Common myeloid progenitor, CD34-positive (primary cell): Measurements from ENCODE around the gene IQCN.

ENCODE experiments used
- CTCF ChIA-PET: fragments of 350-600 bp; sonication (Branson Sonifier 250); formaldehyde crosslinking; loops from one replicate; lab custom pipeline; 2021; ENCODE audit warnings: antibody characterized with exemption; lab: Charles Lee
- POLR2A ChIA-PET: fragments of 350-600 bp; sonication (Branson Sonifier 250); formaldehyde crosslinking; loops from one replicate; lab custom pipeline; 2021; ENCODE audit warnings: antibody characterized with exemption; lab: Charles Lee
- DNase-seq, 3 donors: peaks; one replicate each; pipeline versions ENCODE4 v3.0.0 to v3.0.0-alpha.2; 2013
- H3K27ac ChIP-seq, 2 experiments: 1 replicate in 1 of 2; 2 replicates in 1 of 2; pipeline ENCODE4 v1.7.0; 2013; ENCODE audit warnings: inconsistent platforms in 2 of 2, low read length in 2 of 2, mild to moderate bottlenecking in 2 of 2, low read depth in 1 of 2, moderate library complexity in 1 of 2; ENCODE audit not compliant: severe bottlenecking in 2 of 2, insufficient read depth in 1 of 2, poor library complexity in 1 of 2
- H3K27me3 ChIP-seq, 5 experiments: replicated peaks in 2 of 5; 1 replicate in 3 of 5; 2 replicates in 2 of 5; pipeline versions ENCODE4 v1.6.1 to v1.7.0; 2013; ENCODE audit warnings: low read length in 4 of 5, mild to moderate bottlenecking in 2 of 5, moderate library complexity in 2 of 5, inconsistent platforms in 1 of 5; ENCODE audit not compliant: insufficient read depth in 5 of 5, control insufficient read depth in 4 of 5
- H3K36me3 ChIP-seq, 4 experiments: 1 replicate in 2 of 4; 2 replicates in 2 of 4; pipeline versions ENCODE4 v1.6.1 to v1.7.0; 2013; ENCODE audit warnings: low read length in 3 of 4, control low read depth in 1 of 4, mild to moderate bottlenecking in 1 of 4; ENCODE audit not compliant: control insufficient read depth in 4 of 4, insufficient read depth in 4 of 4
- H3K4me1 ChIP-seq, 4 experiments: 1 replicate in 3 of 4; 2 replicates in 1 of 4; pipeline versions ENCODE4 v1.6.1 to v1.7.1; 2013; ENCODE audit warnings: low read length in 3 of 4, mild to moderate bottlenecking in 3 of 4, control low read depth in 1 of 4, inconsistent platforms in 1 of 4, moderate library complexity in 1 of 4; ENCODE audit not compliant: control insufficient read depth in 4 of 4, insufficient read depth in 4 of 4; ENCODE audit errors: control extremely low read depth in 1 of 4
- H3K4me3 ChIP-seq, 7 experiments: 1 replicate in 4 of 7; 2 replicates in 3 of 7; pipeline versions ENCODE4 v1.5.1 to v1.7.0; 2013; ENCODE audit warnings: mild to moderate bottlenecking in 7 of 7, low read length in 6 of 7, moderate library complexity in 6 of 7, inconsistent platforms in 2 of 7, low read depth in 2 of 7, control low read depth in 1 of 7; ENCODE audit not compliant: insufficient read depth in 4 of 7, control insufficient read depth in 1 of 7; ENCODE audit errors: extremely low read depth in 1 of 7
- H3K9me3 ChIP-seq, 5 experiments: 1 replicate in 4 of 5; 2 replicates in 1 of 5; pipeline versions ENCODE4 v1.6.1 to v1.7.1; 2013; ENCODE audit warnings: low read length in 4 of 5, mild to moderate bottlenecking in 2 of 5, inconsistent platforms in 1 of 5, low read depth in 1 of 5, moderate library complexity in 1 of 5; ENCODE audit not compliant: control insufficient read depth in 4 of 5, insufficient read depth in 2 of 5; ENCODE audit errors: control extremely low read depth in 1 of 5
- WGBS: methylation state at CpG from one replicate; pipeline ENCODE4 v1.1.5; 2013; ENCODE audit not compliant: insufficient coverage; 5-methylcytosine and 5-hydroxymethylcytosine counted together

IQCN gene

GRCh38 chr19:18310118-18310909 is 36.1 kb upstream of the IQCN start:
- DNase-seq, result no peak
- Histone ChIP-seq H3K27me3 (no peaks in the 10 kb centered on the region), H3K4me1 (peaks cover 0 to 22% (median 12%) of the 10 kb centered on the region in 4 experiments), H3K4me3 (no peak overlapping the region), H3K27ac (no peak overlapping the region), H3K36me3 (peaks cover 3 to 84% (median 42%) of the 10 kb centered on the region in 4 experiments), H3K9me3 (no peaks in the 10 kb centered on the region)
- ChIA-PET CTCF (interaction anchor here (1.3 kb wide), 3 partner anchors 10 to 29 kb away, joined by 3 to 4 read pairs (median 4); partner anchors contain the start of gene JUND), POLR2A (no interaction called here)
- WGBS, result 97% methylated on average over 20 of the region's 23 CpGs

- 99% methylated on average over 30 of the region's 33 CpGs for WGBS
- H3K36me3 ChIP-seq, result peaks cover 3 to 80% (median 42%) of the 10 kb centered on the region in 4 experiments
- H3K9me3 ChIP-seq, result no peaks in the 10 kb centered on the region
- ChIA-PET CTCF (interaction anchor here (1.3 kb wide), 2 partner anchors 19 to 29 kb away, joined by 3 to 4 read pairs; partner anchors contain the start of gene JUND), POLR2A (no interaction called here)
- no peak for DNase-seq
- H3K27ac ChIP-seq, result no peak overlapping the region
- no peaks in the 10 kb centered on the region for H3K27me3 ChIP-seq
- H3K4me3 ChIP-seq, result no peak overlapping the region
- peaks cover 0 to 29% (median 19%) of the 10 kb centered on the region in 4 experiments for H3K4me1 ChIP-seq
Observed at GRCh38 chr19:18309525-18310064, 35.3 kb upstream of the IQCN start.

- Histone ChIP-seq H3K27me3 (no peaks in the 10 kb centered on the region), H3K9me3 (no peaks in the 10 kb centered on the region), H3K4me3 (no peak overlapping the region), H3K36me3 (peaks cover 3 to 75% (median 42%) of the 10 kb centered on the region in 4 experiments), H3K27ac (no peak overlapping the region), H3K4me1 (peaks cover 0 to 36% (median 24%) of the 10 kb centered on the region in 4 experiments)
- 76% methylated on average over 3 of the region's 7 CpGs for WGBS
- POLR2A ChIA-PET, result no interaction called here
- DNase-seq, result no peak
- CTCF ChIA-PET, result interaction anchor here (1.4 kb wide), 1 partner anchor 9 kb away, joined by 8 read pairs; no protein-coding TSS in a partner anchor
Observed at GRCh38 chr19:18308948-18309325, 34.7 kb upstream of the IQCN start.

- H3K27ac ChIP-seq, result no peak overlapping the region
- WGBS, result 91% methylated on average over 17 of the region's 20 CpGs
Observed at GRCh38 chr19:18308051-18308947, 34.0 kb upstream of the IQCN start.

GRCh38 chr19:18307271-18307681 is 33.0 kb upstream of the IQCN start:
- Histone ChIP-seq H3K4me3 (no peak overlapping the region), H3K9me3 (no peaks in the 10 kb centered on the region), H3K4me1 (peaks cover 0 to 52% (median 41%) of the 10 kb centered on the region in 4 experiments), H3K27me3 (no peaks in the 10 kb centered on the region), H3K27ac (no peak overlapping the region), H3K36me3 (peaks cover 2 to 64% (median 37%) of the 10 kb centered on the region in 4 experiments)
- no peak for DNase-seq
- ChIA-PET CTCF (no interaction called here), POLR2A (no interaction called here)
- WGBS, result 99% methylated on average over 12 of the region's 19 CpGs

More at GRCh38 chr19:18308051-18308947, 34.0 kb upstream of the IQCN start:
- POLR2A ChIA-PET, result no interaction called here
- H3K36me3 ChIP-seq, result peaks cover 2 to 69% (median 41%) of the 10 kb centered on the region in 4 experiments
- H3K4me1 ChIP-seq, result peaks cover 0 to 42% (median 31%) of the 10 kb centered on the region in 4 experiments
- H3K4me3 ChIP-seq, result no peak overlapping the region
- no peaks in the 10 kb centered on the region for H3K9me3 ChIP-seq
- CTCF ChIA-PET, result interaction anchor here (1.0 to 1.4 kb wide), 2 partner anchors 9 to 14 kb away, joined by 3 to 8 read pairs; no protein-coding TSS in a partner anchor
- no peaks in the 10 kb centered on the region for H3K27me3 ChIP-seq
- no peak for DNase-seq

- no peak for DNase-seq
- peaks cover 2 to 60% (median 33%) of the 10 kb centered on the region in 4 experiments for H3K36me3 ChIP-seq
- H3K4me3 ChIP-seq, result no peak overlapping the region
- POLR2A ChIA-PET, result no interaction called here
- no peaks in the 10 kb centered on the region for H3K9me3 ChIP-seq
- 100% methylated on average over 12 of the region's 14 CpGs for WGBS
- H3K27ac ChIP-seq, result no peak overlapping the region
- no peaks in the 10 kb centered on the region for H3K27me3 ChIP-seq
- H3K4me1 ChIP-seq, result peaks cover 0 to 55% (median 42%) of the 10 kb centered on the region in 4 experiments
- CTCF ChIA-PET, result interaction anchor here (0.8 kb wide), 1 partner anchor 10 kb away, joined by 5 read pairs; no protein-coding TSS in a partner anchor
Observed at GRCh38 chr19:18306888-18307260, 32.6 kb upstream of the IQCN start.
